Measurements from ENCODE around the gene WRAP53. TPM values are rescaled to one million over a fixed set of nuclear protein-coding genes. Genes with fewer than 3 reads are reported as not detected.

WRAP53 gene
- polyA plus RNA-seq, 1 donor (not counting 4 experiments of a cell fraction or from before 2014, with no cell fraction given) = 8.2 TPM

GRCh38 chr17:7748076-7748775 is 59.9 kb downstream of the WRAP53 start:
- no peak overlapping the region for H3K9ac ChIP-seq (ENCODE audit: control insufficient read depth, extremely low read depth, insufficient read depth, low read length)
- H3K4me2 ChIP-seq (ENCODE audit: control insufficient read depth, extremely low read depth, insufficient read depth, low read depth, low read length) = no peak overlapping the region
- dilution Hi-C loops (cut with MboI; ENCODE audit: extremely low pct_ligation_motif_present, low sequenced_read_pairs) = no loop called here
- peaks cover 30% of the 10 kb centered on the region for H3K4me1 ChIP-seq (ENCODE audit: control insufficient read depth, extremely low read depth, insufficient read depth, low read length)
- FAIRE-seq = no peak
- H3K4me3 ChIP-seq (ENCODE audit: control insufficient read depth in 2 of 3, extremely low read depth in 1 of 3, insufficient read depth in 2 of 3, low read depth in 1 of 3, low read length in 3 of 3) = no peak overlapping the region
- no peaks in the 10 kb centered on the region for H3K79me2 ChIP-seq (ENCODE audit: control insufficient read depth, insufficient read depth, low read length)
- no peaks in the 10 kb centered on the region for H3K36me3 ChIP-seq (ENCODE audit: control insufficient read depth in 2 of 2, extremely low read depth in 1 of 2, insufficient read depth in 2 of 2, low read length in 2 of 2)
- no peaks in the 10 kb centered on the region for H3K9me3 ChIP-seq (ENCODE audit: control insufficient read depth, low read depth, low read length)
- H3K27me3 ChIP-seq (ENCODE audit: control insufficient read depth, extremely low read depth, insufficient read depth, low read length) = no peaks in the 10 kb centered on the region
- no peaks in the 10 kb centered on the region for H4K20me1 ChIP-seq (ENCODE audit: control insufficient read depth, extremely low read depth, insufficient read depth, low read length)
- DNase-seq (ENCODE audit: low read depth, low spot score) = no peak
- H3K9me1 ChIP-seq (ENCODE audit: control insufficient read depth, extremely low read depth, insufficient read depth, low read length) = no peaks in the 10 kb centered on the region
- H3K27ac ChIP-seq (ENCODE audit: control insufficient read depth, insufficient read depth, low read length) = no peak overlapping the region
- H2AFZ ChIP-seq (ENCODE audit: control insufficient read depth, low read length) = peak overlapping the region; percentile 73
- TF ChIP-seq EZH2 (IDR thresholded peaks at IDR 0.05; ENCODE audit: low read length) = no peak
- TF ChIP-seq, protein P1, sequence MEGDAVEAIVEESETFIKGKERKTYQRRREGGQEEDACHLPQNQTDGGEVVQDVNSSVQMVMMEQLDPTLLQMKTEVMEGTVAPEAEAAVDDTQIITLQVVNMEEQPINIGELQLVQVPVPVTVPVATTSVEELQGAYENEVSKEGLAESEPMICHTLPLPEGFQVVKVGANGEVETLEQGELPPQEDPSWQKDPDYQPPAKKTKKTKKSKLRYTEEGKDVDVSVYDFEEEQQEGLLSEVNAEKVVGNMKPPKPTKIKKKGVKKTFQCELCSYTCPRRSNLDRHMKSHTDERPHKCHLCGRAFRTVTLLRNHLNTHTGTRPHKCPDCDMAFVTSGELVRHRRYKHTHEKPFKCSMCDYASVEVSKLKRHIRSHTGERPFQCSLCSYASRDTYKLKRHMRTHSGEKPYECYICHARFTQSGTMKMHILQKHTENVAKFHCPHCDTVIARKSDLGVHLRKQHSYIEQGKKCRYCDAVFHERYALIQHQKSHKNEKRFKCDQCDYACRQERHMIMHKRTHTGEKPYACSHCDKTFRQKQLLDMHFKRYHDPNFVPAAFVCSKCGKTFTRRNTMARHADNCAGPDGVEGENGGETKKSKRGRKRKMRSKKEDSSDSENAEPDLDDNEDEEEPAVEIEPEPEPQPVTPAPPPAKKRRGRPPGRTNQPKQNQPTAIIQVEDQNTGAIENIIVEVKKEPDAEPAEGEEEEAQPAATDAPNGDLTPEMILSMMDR (optimal IDR thresholded peaks at IDR 0.05 in 1 of 3, IDR thresholded peaks at IDR 0.05 in 1 of 3, conservative IDR thresholded peaks at IDR 0.05 in 1 of 3; ENCODE audit: extremely low read depth in 1 of 3, insufficient read depth in 2 of 3, low read length in 3 of 3) = no peak

DNA sequence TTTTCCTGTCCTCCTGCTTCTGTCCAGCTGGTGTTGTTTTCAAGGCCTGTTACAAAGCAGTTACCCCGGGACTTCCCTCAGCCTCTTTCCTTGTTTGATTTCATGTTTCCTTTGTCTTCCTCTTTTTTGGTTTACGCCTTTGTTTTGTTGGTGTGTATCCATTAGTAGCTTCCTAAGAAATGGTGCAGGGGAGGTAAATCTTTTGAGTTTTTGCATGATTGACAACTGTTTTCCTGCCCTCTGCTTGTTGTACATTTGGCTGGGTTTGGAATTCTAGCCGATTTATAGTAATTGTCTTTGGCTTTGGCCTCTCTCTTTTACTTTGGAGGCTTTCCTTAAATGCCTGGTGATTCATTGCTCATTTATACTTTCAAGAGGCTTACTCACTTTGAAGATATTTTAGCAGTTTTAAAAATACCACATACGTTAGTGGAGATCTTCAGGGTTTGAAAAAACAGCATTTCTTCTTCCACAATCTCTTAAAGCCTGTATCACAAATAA is 62.1 kb downstream of the WRAP53 start:
- Histone ChIP-seq H3K27me3 (ENCODE audit: control insufficient read depth, extremely low read depth, insufficient read depth, low read length) (no peaks in the 10 kb centered on the region), H3K27ac (ENCODE audit: control insufficient read depth, insufficient read depth, low read length) (peak overlapping the region; percentile 29), H3K4me1 (ENCODE audit: control insufficient read depth, extremely low read depth, insufficient read depth, low read length) (peaks cover 40% of the 10 kb centered on the region), H3K9me1 (ENCODE audit: control insufficient read depth, extremely low read depth, insufficient read depth, low read length) (no peaks in the 10 kb centered on the region), H3K9me3 (ENCODE audit: control insufficient read depth, low read depth, low read length) (no peaks in the 10 kb centered on the region), H3K79me2 (ENCODE audit: control insufficient read depth, insufficient read depth, low read length) (no peaks in the 10 kb centered on the region), H3K36me3 (ENCODE audit: control insufficient read depth in 2 of 2, extremely low read depth in 1 of 2, insufficient read depth in 2 of 2, low read length in 2 of 2) (no peaks in the 10 kb centered on the region), H4K20me1 (ENCODE audit: control insufficient read depth, extremely low read depth, insufficient read depth, low read length) (no peaks in the 10 kb centered on the region), H3K9ac (ENCODE audit: control insufficient read depth, extremely low read depth, insufficient read depth, low read length) (no peak overlapping the region), H3K4me2 (ENCODE audit: control insufficient read depth, extremely low read depth, insufficient read depth, low read depth, low read length) (peak overlapping the region; percentile 36), H3K4me3 (ENCODE audit: control insufficient read depth in 2 of 3, extremely low read depth in 1 of 3, insufficient read depth in 2 of 3, low read depth in 1 of 3, low read length in 3 of 3) (no peak overlapping the region), H2AFZ (ENCODE audit: control insufficient read depth, low read length) (no peak overlapping the region)
- DNase-seq (ENCODE audit: low read depth, low spot score) = no peak
- peak; percentile 71 for FAIRE-seq
- dilution Hi-C loops (cut with MboI; ENCODE audit: extremely low pct_ligation_motif_present, low sequenced_read_pairs) = no loop called here
- no peak for TF ChIP-seq EZH2 (IDR thresholded peaks at IDR 0.05; ENCODE audit: low read length)
- TF ChIP-seq, protein P1 (optimal IDR thresholded peaks at IDR 0.05 in 1 of 3, IDR thresholded peaks at IDR 0.05 in 1 of 3, conservative IDR thresholded peaks at IDR 0.05 in 1 of 3; ENCODE audit: extremely low read depth in 1 of 3, insufficient read depth in 2 of 3, low read length in 3 of 3) = no peak

Other genes with a start within 250 kb of the WRAP53 start
- gene FGF11, start 249.0 kb upstream of the WRAP53 start, polyA plus RNA-seq = 27.4 to 46.9 TPM (median 30.4 TPM) in 3 replicates
- gene CHRNB1, start 243.4 kb upstream of the WRAP53 start, polyA plus RNA-seq = 13.1 to 51.3 TPM (median 22.0 TPM) in 3 replicates
- gene ZBTB4, start 208.8 kb upstream of the WRAP53 start, polyA plus RNA-seq = 20.9 to 23.9 TPM (median 21.8 TPM) in 3 replicates
- gene SLC35G6, start 207.0 kb upstream of the WRAP53 start, polyA plus RNA-seq = not detected in 3 replicates
- gene POLR2A, start 204.1 kb upstream of the WRAP53 start, polyA plus RNA-seq = 8.3 to 24.3 TPM (median 17.5 TPM) in 3 replicates
- 0.39 to 1.5 TPM (median 1.0 TPM) in 3 replicates for gene TNFSF12, start 139.4 kb upstream of the WRAP53 start, polyA plus RNA-seq
- 2.4 to 5.7 TPM (median 3.9 TPM) in 3 replicates for gene TNFSF13, start 129.7 kb upstream of the WRAP53 start, polyA plus RNA-seq
- gene SENP3, start 126.6 kb upstream of the WRAP53 start, polyA plus RNA-seq = 98.9 to 110 TPM (median 99.1 TPM) in 3 replicates
- gene CD68, start 108.8 kb upstream of the WRAP53 start, polyA plus RNA-seq = 12.2 to 26.6 TPM (median 14.0 TPM) in 3 replicates
- gene MPDU1, start 104.6 kb upstream of the WRAP53 start, polyA plus RNA-seq = 57.8 to 71.5 TPM (median 63.0 TPM) in 3 replicates
- gene SOX15, start 98.4 kb upstream of the WRAP53 start, polyA plus RNA-seq = 85.7 to 111 TPM (median 86.2 TPM) in 3 replicates
- gene FXR2, start 73.6 kb upstream of the WRAP53 start, polyA plus RNA-seq = 30.6 to 44.3 TPM (median 32.2 TPM) in 3 replicates
- gene SAT2, start 60.7 kb upstream of the WRAP53 start, polyA plus RNA-seq = 23.5 to 26.9 TPM (median 25.8 TPM) in 3 replicates
- gene SHBG, start 58.3 kb upstream of the WRAP53 start, polyA plus RNA-seq = 0.14 to 0.44 TPM (median 0.23 TPM) in 3 replicates
- gene ATP1B2, start 37.6 kb upstream of the WRAP53 start, polyA plus RNA-seq = not detected in 3 replicates
- gene TP53, start 987 bp upstream of the WRAP53 start, polyA plus RNA-seq = 14.3 to 60.6 TPM (median 22.0 TPM) in 3 replicates
- 3.1 to 4.1 TPM (median 3.1 TPM) in 3 replicates for gene EFNB3, start 16.7 kb downstream of the WRAP53 start, polyA plus RNA-seq
- 0.13 to 0.36 TPM (median 0.13 TPM) in 3 replicates for gene DNAH2, start 29.3 kb downstream of the WRAP53 start, polyA plus RNA-seq
- gene KDM6B, start 145.7 kb downstream of the WRAP53 start, polyA plus RNA-seq = 1.0 to 1.6 TPM (median 1.4 TPM) in 3 replicates
- gene TMEM88, start 166.6 kb downstream of the WRAP53 start, polyA plus RNA-seq = 0.14 to 0.45 TPM (median 0.24 TPM) in 3 replicates
- gene NAA38, start 169.1 kb downstream of the WRAP53 start, polyA plus RNA-seq = 41.0 to 130 TPM (median 70.9 TPM) in 3 replicates
- gene CYB5D1, start 169.5 kb downstream of the WRAP53 start, polyA plus RNA-seq = 9.0 to 14.8 TPM (median 12.4 TPM) in 3 replicates
- gene CHD3, start 200.3 kb downstream of the WRAP53 start, polyA plus RNA-seq = 27.8 to 30.1 TPM (median 28.1 TPM) in 3 replicates
- 3.4 to 5.7 TPM (median 3.6 TPM) in 3 replicates for gene RNF227, start 227.8 kb downstream of the WRAP53 start, polyA plus RNA-seq
- 2.0 to 2.5 TPM (median 2.2 TPM) in 3 replicates for gene KCNAB3, start 241.4 kb downstream of the WRAP53 start, polyA plus RNA-seq
- 108 to 396 TPM (median 128 TPM) in 3 replicates for gene TRAPPC1, start 243.5 kb downstream of the WRAP53 start, polyA plus RNA-seq
- gene CNTROB, start 243.7 kb downstream of the WRAP53 start, polyA plus RNA-seq = 17.4 to 20.5 TPM (median 17.4 TPM) in 3 replicates